ENCODE results near the gene CFAP298.

DNA sequence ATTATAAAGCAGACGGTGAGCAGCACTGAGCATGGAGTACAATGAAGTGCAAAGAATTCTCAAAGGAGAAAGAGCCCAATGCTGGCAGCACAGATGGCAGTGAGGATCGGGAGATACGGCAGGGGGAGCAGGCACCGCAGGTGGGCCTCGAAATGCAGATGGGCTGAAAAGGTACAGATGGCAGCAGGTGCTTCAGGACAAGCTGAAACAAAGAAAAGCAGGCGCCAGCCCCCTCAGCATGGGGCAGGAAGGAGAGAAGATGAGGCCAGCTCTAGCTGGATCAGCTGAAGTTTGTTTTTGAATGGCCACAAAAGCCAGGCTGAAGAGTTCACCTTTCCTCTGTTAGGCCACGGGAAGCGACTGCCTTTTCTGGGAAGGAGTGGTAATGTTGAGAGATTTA is 7.7 kb downstream of the CFAP298 start:
- TF ChIP-seq YY1 (IDR thresholded peaks at IDR 0.05; ENCODE audit: insufficient read depth, insufficient read length) (no peak), ZNF274 (IDR thresholded peaks at IDR 0.05; ENCODE audit: low read depth, low read length) (no peak)
